Stimulated activated CD8-positive, alpha-beta memory T cell treated with anti-CD3 and anti-CD28 coated beads, Interleukin-15, amount 100 ng/mL, for 24 hours (primary cell): ENCODE measurements around the gene PPP1R3F.

Experiments used
- DNase-seq: peaks from one replicate; pipeline ENCODE4 v3.0.0-alpha.2; 2020; ENCODE audit warnings: low read depth

PPP1R3F gene

GRCh38 chrX:49269767-49270248 lies at the start of gene PPP1R3F:
Gene PPP1R3F (plus strand): TSS chrX:49269793. CDS start chrX:49269870, 77 bp downstream.
- peak; percentile 13 for DNase-seq

GRCh38 chrX:49220100-49220499 lies 49.5 kb upstream of the PPP1R3F start:
- DNase-seq: no peak

- no peak for DNase-seq
These were observed 47.7 kb upstream of the PPP1R3F start for GRCh38 chrX:49221868-49222267.

DNA sequence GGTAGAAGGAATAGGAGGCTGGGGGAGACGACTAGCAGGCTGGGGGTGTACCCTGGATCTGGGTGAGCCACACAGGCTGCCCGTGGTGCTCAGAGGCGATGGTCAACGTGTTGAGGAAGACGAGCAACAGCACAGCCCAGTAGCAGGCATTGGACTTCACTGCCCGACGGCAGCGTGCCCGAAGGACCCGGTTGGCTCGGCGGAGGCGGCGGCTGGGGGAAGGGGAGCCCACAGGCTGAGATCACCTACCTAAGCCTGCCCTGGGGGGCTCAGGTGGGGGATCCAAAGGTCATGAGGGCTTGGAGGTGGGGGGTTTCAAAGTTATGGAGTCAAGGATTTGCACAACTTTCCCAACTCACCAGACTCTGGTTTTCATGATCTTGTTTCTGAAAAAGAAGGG lies 43.7 kb upstream of the PPP1R3F start:
- no peak for DNase-seq

GRCh38 chrX:49226946-49227345 lies 42.6 kb upstream of the PPP1R3F start:
- no peak for DNase-seq

GRCh38 chrX:49227726-49228125 lies 41.9 kb upstream of the PPP1R3F start:
- DNase-seq: no peak

GRCh38 chrX:49228185-49228584 lies 41.4 kb upstream of the PPP1R3F start:
- DNase-seq: no peak

- peak; percentile 11 for DNase-seq
These were observed 38.9 kb upstream of the PPP1R3F start for GRCh38 chrX:49230500-49231232.

- DNase-seq: no peak
These were observed 38.1 kb upstream of the PPP1R3F start for GRCh38 chrX:49231333-49232000.

DNA sequence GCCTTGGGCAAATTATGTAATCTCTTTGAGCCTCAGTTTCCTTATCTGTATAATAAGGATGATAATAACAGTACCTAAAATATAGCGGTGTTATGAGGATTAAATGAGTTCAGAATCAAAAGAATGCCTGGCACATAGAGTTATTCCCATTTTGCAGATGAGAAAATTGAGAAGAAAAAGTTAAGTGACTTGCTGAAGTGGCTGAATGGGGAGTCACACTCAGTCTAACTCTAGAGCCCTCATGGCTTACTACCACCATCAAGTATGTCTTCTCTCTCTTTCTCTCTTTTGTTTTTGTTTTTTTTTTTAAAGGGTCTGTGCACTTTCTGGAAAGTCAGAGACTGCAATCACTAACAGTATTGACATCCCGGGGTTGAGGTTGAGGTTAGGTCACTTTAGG lies 37.1 kb upstream of the PPP1R3F start:
- no peak for DNase-seq

GRCh38 chrX:49233176-49233575 lies 36.4 kb upstream of the PPP1R3F start, which contains the start of gene CACNA1F:
Gene CACNA1F (minus strand): TSS chrX:49233340. CDS start chrX:49233309, 31 bp downstream.
- no peak for DNase-seq

- DNase-seq: no peak
These were observed 35.6 kb upstream of the PPP1R3F start for GRCh38 chrX:49233887-49234555.

- no peak for DNase-seq
These were observed 32.5 kb upstream of the PPP1R3F start for GRCh38 chrX:49237060-49237459.

DNA sequence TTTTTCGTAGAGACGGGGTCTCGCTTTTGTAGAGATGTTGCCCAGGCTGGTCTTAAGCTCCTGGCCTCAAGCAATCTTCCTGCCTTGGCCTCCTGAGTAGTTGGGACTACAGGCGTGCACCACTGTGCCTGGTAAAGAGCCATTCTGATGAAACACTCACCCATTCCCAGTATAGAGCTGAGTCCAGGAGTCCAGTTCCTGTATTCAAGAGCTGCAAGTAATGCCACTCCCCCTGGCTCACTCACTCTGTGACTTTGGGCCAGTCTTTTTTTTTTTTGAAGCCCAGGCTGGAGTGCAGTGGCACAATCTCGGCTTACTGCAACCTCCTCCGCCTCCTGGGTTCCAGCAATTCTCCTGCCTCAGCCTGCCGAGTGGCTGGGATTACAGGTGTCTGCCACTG lies 30.9 kb upstream of the PPP1R3F start:
- DNase-seq: no peak

GRCh38 chrX:49242545-49243066 lies 27.0 kb upstream of the PPP1R3F start:
- no peak for DNase-seq

DNA sequence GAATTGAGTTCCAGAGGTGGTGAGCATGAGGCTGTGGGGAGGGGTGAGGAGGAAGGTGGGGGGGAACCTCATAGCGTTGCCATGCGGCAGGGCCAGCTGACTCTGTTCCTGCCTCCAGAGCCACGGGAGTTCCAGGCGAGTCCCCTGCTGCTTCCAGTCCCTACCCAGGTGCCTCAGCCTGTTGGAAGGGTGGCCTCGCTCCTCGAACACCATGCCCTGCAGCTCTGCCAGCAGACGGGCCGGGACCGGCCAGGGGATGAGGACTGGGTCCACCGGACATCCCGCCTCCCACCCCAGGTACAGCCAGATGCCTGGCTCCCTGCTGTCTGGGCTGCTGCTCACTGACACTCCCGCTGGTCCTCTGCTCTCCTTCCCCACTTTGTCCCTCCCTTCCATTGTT lies 26.4 kb upstream of the PPP1R3F start:
- no peak for DNase-seq

GRCh38 chrX:49244207-49244606 lies 25.4 kb upstream of the PPP1R3F start:
- DNase-seq: no peak

- no peak for DNase-seq
These were observed 23.1 kb upstream of the PPP1R3F start for GRCh38 chrX:49246541-49246940.

GRCh38 chrX:49247346-49247745 lies 22.2 kb upstream of the PPP1R3F start:
- DNase-seq: no peak

DNA sequence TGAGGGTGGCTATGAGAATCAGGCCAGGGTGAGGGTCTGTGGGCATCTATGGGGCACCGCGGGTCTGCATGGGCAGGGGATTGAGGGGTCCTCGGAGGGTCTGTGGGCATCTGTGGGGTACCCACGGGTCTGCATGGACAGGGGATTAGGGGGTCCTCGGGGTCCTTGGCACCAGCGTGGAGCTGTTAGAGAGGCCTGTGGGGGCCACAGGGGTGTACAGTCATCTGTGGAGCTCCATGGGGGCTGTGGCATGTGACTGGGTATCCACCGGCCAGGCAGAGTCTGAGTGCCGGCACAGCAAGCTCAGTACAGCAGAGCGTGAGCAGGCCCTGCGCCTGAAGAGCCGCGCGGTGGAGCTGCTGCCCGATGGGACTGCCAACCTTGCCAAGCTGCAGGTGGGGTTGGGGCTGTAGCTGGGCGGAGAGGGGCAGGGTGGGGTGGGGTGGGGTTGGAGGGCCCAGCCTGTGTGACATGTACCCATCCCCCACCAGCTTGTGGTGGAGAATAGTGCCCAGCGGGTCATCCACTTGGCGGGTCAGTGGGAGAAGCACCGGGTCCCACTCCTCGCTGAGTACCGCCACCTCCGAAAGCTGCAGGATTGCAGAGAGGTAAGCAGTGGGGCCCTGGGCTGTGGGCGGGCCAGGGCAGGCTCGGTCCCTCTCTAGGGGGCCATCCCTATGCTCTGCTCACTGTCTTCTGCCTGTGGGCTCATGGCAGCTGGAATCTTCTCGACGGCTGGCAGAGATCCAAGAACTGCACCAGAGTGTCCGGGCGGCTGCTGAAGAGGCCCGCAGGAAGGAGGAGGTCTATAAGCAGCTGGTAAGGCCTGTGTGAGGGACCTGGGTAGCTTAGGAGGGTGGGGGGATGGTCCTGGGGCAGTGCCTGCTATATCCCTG lies 21.4 kb upstream of the PPP1R3F start:
- DNase-seq: no peak

DNA sequence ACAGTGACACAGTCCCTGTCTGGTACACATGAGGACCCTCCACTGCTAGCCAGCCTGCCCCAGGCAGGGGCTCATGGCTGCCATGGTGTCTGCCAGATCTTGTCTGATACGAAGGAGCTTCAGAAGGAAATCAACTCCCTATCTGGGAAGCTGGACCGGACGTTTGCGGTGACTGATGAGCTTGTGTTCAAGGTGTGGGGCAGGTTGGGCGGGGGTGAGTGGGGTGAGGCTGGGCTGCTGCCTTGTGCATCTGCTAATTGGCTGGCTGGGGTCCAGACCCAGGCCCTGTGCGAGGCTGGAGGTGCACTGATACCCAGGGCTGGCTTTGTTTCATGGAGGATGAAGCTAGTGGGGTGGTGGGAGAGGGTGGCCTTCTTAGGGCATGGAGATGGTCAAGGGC lies 20.5 kb upstream of the PPP1R3F start:
- DNase-seq: no peak

- DNase-seq: no peak
These were observed 20.0 kb upstream of the PPP1R3F start for GRCh38 chrX:49249616-49250015.
